Endothelial cell of umbilical vein (primary cell): Measurements from ENCODE around the gene NR3C1.

Experiments
- EZH2 ChIP-seq: IDR thresholded peaks from 2 replicates; pipeline ENCODE4 v1.6.1; 2012; ENCODE audit warnings: borderline replicate concordance, low read depth, mild to moderate bottlenecking, moderate library complexity, low read length, inconsistent platforms; ENCODE audit not compliant: severe bottlenecking
- GATA2 ChIP-seq: IDR thresholded peaks from 2 replicates; pipeline ENCODE4 v1.7.0; 2011; ENCODE audit warnings: low read depth, mild to moderate bottlenecking, moderate library complexity, mixed read lengths, low read length; ENCODE audit not compliant: insufficient read length, insufficient read depth
- JUN ChIP-seq: IDR thresholded peaks from 2 replicates; pipeline ENCODE4 v1.6.1; 2011; ENCODE audit warnings: borderline replicate concordance, low read depth; ENCODE audit not compliant: insufficient read length, insufficient read depth
- POLR2A ChIP-seq: IDR thresholded peaks from 2 replicates; pipeline ENCODE4 v1.6.1; 2012; ENCODE audit warnings: low read depth, mild to moderate bottlenecking, control low read depth, low read length
- POLR2AphosphoS5 ChIP-seq: IDR thresholded peaks from 2 replicates; pipeline ENCODE4 v1.6.1; 2012; ENCODE audit warnings: low read depth, mild to moderate bottlenecking, control low read depth, low read length, moderate library complexity; ENCODE audit not compliant: insufficient read depth
- TF ChIP-seq, protein P1 (sequence below), 2 donors: IDR thresholded peaks; 1 replicate in 1 of 2; 2 replicates in 1 of 2; pipeline ENCODE4 v1.5.1; 2011; ENCODE audit warnings: low read length in 2 of 2, mild to moderate bottlenecking in 2 of 2, moderate library complexity in 2 of 2, control low read depth in 1 of 2, inconsistent platforms in 1 of 2, low read depth in 1 of 2; ENCODE audit not compliant: insufficient read depth in 1 of 2; ENCODE audit errors: extremely low read depth in 1 of 2
- TF ChIP-seq, protein P2 (sequence below): IDR thresholded peaks from 2 replicates; pipeline ENCODE4 v1.6.1; 2011; ENCODE audit not compliant: insufficient read depth, insufficient read length

DNA sequence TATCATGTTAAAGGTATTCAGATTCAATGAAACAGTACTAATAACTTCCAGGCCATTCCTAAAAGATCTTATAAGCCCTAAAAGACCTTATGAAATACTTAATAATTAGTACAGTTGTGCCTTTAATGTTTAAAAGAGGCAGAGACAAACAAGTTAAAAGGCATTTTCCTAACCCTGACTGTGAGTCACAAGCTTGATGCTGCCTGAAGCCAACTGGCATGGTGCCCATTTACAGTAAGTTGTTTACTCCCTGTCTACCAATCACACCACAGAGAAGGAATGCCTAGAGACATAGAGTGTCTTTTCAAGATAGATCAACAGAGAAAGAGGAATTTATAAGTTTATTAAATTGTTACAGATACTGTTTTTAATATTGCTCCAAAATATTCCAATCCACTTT lies 47.8 kb downstream of the NR3C1 start:
- TF ChIP-seq, protein P1, sequence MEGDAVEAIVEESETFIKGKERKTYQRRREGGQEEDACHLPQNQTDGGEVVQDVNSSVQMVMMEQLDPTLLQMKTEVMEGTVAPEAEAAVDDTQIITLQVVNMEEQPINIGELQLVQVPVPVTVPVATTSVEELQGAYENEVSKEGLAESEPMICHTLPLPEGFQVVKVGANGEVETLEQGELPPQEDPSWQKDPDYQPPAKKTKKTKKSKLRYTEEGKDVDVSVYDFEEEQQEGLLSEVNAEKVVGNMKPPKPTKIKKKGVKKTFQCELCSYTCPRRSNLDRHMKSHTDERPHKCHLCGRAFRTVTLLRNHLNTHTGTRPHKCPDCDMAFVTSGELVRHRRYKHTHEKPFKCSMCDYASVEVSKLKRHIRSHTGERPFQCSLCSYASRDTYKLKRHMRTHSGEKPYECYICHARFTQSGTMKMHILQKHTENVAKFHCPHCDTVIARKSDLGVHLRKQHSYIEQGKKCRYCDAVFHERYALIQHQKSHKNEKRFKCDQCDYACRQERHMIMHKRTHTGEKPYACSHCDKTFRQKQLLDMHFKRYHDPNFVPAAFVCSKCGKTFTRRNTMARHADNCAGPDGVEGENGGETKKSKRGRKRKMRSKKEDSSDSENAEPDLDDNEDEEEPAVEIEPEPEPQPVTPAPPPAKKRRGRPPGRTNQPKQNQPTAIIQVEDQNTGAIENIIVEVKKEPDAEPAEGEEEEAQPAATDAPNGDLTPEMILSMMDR (IDR thresholded peaks at IDR 0.05; ENCODE audit: extremely low read depth in 1 of 2, insufficient read depth in 1 of 2, low read depth in 1 of 2, low read length in 2 of 2), result no peak
- TF ChIP-seq POLR2A (no peak), POLR2AphosphoS5 (peak; percentile 16), JUN (peak; percentile 49), EZH2 (no peak), GATA2 (no peak)
- TF ChIP-seq, protein P2, sequence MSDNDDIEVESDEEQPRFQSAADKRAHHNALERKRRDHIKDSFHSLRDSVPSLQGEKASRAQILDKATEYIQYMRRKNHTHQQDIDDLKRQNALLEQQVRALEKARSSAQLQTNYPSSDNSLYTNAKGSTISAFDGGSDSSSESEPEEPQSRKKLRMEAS, result no peak
